HG02623 (cell line): Measurements from ENCODE around the gene P3H2.

Source experiments
- ATAC-seq: cut with Tn5 transposase; IDR thresholded peaks from one replicate; pipeline ENCODE4 v1.9.1; 2021; ENCODE audit warnings: moderate library complexity; ENCODE audit not compliant: unreplicated experiment

P3H2 gene

GRCh38 chr3:189947948-189948723 is 172.6 kb downstream of the P3H2 start:
- ATAC-seq: no peak

GRCh38 chr3:189947068-189947467 is 173.6 kb downstream of the P3H2 start:
- no peak for ATAC-seq

GRCh38 chr3:189945935-189946709 is 174.6 kb downstream of the P3H2 start:
- no peak for ATAC-seq

GRCh38 chr3:189944285-189945145 is 176.2 kb downstream of the P3H2 start:
- ATAC-seq: no peak

GRCh38 chr3:189942948-189943347 is 177.7 kb downstream of the P3H2 start:
- ATAC-seq: no peak

GRCh38 chr3:189941679-189942078 is 179.0 kb downstream of the P3H2 start:
- ATAC-seq: no peak

- no peak for ATAC-seq
These were observed 179.6 kb downstream of the P3H2 start for GRCh38 chr3:189941125-189941524.

GRCh38 chr3:189937302-189938127 is 183.2 kb downstream of the P3H2 start:
- ATAC-seq: no peak

GRCh38 chr3:189936201-189936945 is 184.3 kb downstream of the P3H2 start:
- no peak for ATAC-seq

- no peak for ATAC-seq
These were observed 192.5 kb downstream of the P3H2 start for GRCh38 chr3:189927975-189928895.

- no peak for ATAC-seq
These were observed 198.9 kb downstream of the P3H2 start for GRCh38 chr3:189921770-189922169.

- ATAC-seq: no peak
These were observed 205.9 kb downstream of the P3H2 start for GRCh38 chr3:189914799-189915198.

GRCh38 chr3:189911001-189911400 is 209.7 kb downstream of the P3H2 start:
- no peak for ATAC-seq

- no peak for ATAC-seq
These were observed 211.1 kb downstream of the P3H2 start for GRCh38 chr3:189909573-189909972.

GRCh38 chr3:189909139-189909538 is 211.6 kb downstream of the P3H2 start:
- ATAC-seq: no peak

GRCh38 chr3:189908646-189909045 is 212.1 kb downstream of the P3H2 start:
- no peak for ATAC-seq

GRCh38 chr3:189907803-189908202 is 212.9 kb downstream of the P3H2 start:
- no peak for ATAC-seq
